Effector CD4-positive, alpha-beta T cell (primary cell): ENCODE measurements around the gene BCDIN3D.
"Not testable (repeated sequence)": the region's sequence is repeated elsewhere in the genome, so short reads cannot be mapped to it uniquely, and the experiment has no call there.

ENCODE experiments used
- DNase-seq: peaks from one replicate; pipeline ENCODE4 v3.0.0-alpha.2; 2020

The BCDIN3D gene

GRCh38 chr12:49855890-49856289, 13.0 kb upstream of the BCDIN3D start:
- DNase-seq, result not testable (repeated sequence)

GRCh38 chr12:49854976-49855375, 12.1 kb upstream of the BCDIN3D start:
- DNase-seq, result no peak

GRCh38 chr12:49853671-49854070, 10.8 kb upstream of the BCDIN3D start:
- DNase-seq, result no peak

GRCh38 chr12:49847161-49847560, 4.3 kb upstream of the BCDIN3D start:
- no peak for DNase-seq

GRCh38 chr12:49846032-49846431, 3.1 kb upstream of the BCDIN3D start:
- no peak for DNase-seq

- no peak for DNase-seq
Measured at GRCh38 chr12:49843876-49844437, 1.1 kb upstream of the BCDIN3D start.

- DNase-seq, result no peak
Measured at GRCh38 chr12:49843411-49843810, 505 bp upstream of the BCDIN3D start.

GRCh38 chr12:49838973-49839633, 3.8 kb downstream of the BCDIN3D start:
- no peak for DNase-seq

GRCh38 chr12:49832836-49833421, 10.0 kb downstream of the BCDIN3D start:
- no peak for DNase-seq

GRCh38 chr12:49831717-49832116, 11.2 kb downstream of the BCDIN3D start:
- no peak for DNase-seq

DNA sequence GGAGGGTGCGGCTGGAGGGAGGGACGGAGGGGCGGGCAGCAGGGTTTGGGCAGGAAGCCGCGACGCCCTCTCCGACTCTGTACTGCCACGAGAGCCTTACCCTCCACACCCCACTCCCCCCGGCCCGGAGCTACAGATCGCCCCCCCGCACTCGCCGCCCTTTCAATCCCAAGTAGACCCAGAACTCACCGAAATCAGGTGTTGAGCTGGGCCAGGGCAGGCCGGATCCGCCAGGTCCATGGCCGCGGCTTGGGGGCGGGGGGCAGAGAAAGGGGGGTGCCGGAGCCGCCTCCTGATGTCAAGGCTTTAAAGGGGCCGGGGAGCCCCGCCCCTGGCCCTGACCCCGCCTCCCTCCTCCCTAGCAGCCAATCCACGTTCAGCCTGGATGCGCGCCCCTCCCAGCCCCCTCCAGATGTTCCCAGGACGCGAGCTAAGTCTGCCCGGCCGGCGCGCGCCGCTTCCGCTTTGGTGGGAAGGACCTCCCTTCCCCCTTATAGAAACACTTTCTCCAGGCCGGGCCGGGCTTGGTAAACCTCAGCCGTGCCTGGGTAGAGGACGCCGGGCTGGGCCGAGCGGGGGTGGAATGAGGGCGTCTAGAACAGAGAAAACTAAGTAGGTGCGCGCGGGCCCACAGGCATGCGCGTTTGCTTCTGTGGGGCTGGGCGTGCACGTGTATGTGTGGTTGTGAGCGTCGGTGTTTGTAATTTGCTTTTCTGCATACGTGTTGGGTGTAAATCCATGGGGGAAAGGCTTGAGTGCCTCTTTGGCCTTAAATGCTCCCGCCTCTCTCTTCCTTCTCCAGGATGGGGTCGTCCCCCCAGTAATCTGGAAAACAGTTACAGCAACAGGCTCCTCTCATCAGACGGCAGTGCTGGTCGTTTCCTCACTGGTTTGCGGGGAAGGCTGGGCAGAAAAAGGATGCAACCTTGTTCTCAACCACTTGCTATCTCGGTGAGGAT, 14.5 kb downstream of the BCDIN3D start, which contains the start of gene NCKAP5L:
TSS of gene NCKAP5L (minus strand) at position 281 of the 959 bp plus-strand sequence. CDS start 24,369 bp downstream, outside the sequence.
- DNase-seq, result peak; percentile 92

DNA sequence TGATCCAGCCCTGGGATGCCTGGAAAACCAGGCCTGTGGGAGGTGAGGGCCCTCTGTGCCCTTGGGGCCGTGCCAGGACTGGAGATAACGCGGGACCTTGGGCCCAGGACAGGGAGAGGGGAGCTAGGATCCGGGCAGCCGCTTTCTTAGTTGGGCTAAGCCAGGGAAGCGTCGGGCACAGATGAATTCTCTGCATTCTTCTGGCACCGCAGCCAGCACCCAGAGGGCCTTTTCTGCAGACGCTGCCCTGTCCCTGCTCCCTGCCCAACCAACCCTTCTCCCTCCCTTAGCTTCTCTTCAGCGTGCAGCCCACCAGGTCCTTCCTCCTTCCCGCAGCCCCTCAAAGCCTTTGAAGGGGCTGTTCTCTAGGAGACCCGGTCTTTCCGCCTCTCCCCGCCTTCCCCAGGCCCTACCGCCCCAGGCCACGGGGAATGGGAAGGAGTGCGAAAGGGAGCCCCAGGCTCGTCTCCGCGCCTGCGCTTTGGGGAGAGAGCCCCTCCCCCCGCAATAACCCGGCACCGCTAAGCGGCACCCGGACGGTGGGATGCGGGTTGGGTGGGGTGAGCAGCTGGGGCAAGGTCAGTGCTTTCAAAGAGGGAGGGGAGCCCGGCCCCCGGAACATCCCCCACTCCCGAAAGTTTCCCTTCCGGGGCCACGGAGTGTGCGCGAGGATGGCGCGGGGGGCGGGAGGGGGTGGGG, 15.4 kb downstream of the BCDIN3D start:
- DNase-seq, result peak; percentile 43

DNA sequence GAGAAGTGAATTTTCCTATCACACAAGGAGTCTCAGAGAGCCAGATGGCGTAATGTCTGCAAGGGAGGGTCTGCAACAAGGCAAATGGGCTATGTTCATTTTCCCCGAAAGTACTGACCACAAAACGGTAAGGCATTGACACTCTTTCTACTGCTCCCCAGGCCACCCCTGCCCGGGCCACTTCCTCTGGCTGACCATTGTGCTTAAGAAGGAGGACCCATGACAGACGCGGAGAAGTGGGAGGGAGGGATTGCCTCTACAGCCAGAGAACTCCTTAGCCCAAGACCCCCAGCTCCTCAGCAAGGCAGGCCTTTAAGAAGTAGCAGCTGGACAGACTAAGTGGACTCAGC, 15.9 kb downstream of the BCDIN3D start:
- no peak for DNase-seq

DNA sequence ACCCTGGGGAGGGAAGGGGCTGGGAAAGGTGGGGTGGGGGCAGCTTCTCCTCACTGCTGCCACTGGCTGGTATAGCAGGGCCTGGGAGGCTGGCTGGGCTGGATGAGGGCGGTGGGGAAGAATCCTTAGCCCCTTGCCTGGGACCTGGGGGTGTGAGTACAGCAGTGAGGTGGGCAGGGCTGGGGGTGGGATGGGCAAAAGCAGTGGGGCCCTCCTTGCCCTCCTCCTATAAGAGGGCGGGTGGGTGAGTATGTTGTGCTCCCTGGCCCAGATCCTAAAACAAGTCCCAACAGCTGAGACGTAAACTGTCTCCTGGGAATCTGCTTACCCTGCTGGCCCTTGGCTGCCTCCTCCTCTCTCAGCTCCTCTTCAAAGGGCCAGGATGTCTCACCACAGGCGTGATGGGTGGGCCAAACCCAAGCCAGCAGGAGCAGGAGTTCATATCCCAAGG, 16.9 kb downstream of the BCDIN3D start:
- no peak for DNase-seq

GRCh38 chr12:49825360-49825970, 17.4 kb downstream of the BCDIN3D start:
- DNase-seq, result no peak

DNA sequence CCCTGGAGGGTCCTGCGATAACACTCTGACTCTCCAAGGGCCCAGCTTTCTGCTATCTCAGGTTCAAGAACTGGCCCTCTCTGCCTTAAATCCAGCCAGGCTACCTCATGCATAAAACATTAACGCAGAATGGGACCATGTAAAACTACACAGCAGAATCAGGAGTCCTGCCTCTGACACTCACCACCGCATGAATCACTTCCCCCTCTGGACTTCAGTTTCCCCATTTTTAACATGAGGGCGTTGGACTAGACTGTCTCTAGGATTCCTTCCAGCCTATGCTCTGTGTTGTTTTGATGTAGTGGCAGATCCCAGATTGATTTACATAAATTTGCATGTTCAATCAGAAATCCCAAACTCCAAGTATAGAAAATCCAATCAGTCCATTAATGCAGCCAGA, 18.0 kb downstream of the BCDIN3D start:
- DNase-seq, result no peak

DNA sequence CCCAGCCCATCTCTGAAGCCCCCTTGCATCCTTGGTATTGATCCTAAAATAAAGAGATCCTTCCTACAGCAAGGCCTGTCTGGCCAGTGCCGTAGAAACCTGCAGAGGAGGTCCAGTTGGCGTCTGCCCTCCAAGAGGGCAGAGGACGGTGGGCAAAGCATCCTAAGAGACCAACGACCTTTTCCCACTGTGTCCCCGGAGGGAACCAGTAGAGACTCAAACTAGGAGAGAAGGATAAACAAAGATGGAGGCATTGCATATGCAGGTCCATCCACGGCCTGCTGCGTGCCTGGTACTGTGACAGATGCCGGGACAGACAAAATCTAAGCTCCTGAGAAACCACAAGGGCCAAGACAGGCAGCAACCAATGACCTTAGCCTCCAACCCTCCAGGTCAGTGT, 18.5 kb downstream of the BCDIN3D start:
- DNase-seq, result no peak

GRCh38 chr12:49823951-49824350, 19.0 kb downstream of the BCDIN3D start:
- no peak for DNase-seq

GRCh38 chr12:49823350-49823749, 19.6 kb downstream of the BCDIN3D start:
- DNase-seq, result no peak

DNA sequence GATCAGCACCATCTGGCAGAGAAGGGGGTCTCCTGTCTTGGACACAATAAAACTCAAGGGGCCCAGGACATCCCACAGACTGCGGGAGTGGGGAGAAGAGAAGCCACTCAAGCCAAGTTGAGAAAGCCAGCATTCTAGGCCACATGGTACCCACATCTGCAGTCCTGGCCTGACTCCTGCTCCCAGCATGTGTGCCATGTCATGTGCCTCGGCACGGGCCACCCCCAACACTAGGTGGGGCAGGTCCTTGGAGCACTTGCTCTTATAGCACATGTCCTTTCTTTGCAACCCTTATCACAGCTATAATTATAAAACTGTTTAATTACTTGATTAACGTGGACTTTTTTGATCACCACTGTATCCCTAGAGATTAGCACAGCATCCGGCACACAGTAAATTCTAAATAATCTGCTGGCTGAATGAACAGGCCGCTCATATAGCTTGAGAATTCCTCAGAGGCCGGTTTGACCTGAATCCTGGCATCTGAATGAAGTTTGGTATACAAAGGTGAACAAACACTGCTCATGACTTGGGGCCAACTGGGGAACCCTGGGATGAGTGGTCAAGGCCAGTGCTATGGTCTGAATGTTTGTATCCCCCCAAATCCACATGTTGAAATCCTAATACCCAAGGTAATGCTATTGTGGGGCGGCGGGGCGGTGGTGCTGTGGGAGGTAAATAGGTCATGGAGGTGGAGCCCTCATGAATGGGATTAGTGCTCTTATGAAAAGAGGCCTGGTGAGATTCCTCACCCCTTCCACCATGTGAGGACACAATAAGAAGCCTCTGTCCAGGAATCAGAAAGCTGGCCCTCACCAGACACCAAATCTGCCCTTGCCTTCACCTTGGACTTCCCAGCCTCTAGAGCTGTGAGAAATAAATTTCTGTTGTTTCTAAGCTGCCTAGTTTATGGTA, 21.3 kb downstream of the BCDIN3D start:
- DNase-seq, result no peak

- no peak for DNase-seq
Measured at GRCh38 chr12:49819786-49820185, 23.1 kb downstream of the BCDIN3D start.
